Lung (tissue), 12 donors: ENCODE measurements around the gene FYN. TPM values are rescaled to one million over a fixed set of nuclear protein-coding genes. Genes with fewer than 3 reads are reported as not detected.

ENCODE experiments used
- ATAC-seq: fragments of 200-7000 bp; cut with Tn5 transposase; one replicate; pipeline ENCODE4 v1.9.1; 2020; ENCODE audit warnings: moderate number of reproducible peaks; ENCODE audit not compliant: insufficient read depth, low FRiP score
- DNase-seq, 3 donors: peaks; one replicate each; pipeline ENCODE4 v3.0.0-alpha.2; 2013 to 2017
- H3K27ac ChIP-seq, 2 donors: one replicate each; pipeline ENCODE4 v1.5.1; 2013; ENCODE audit warnings: mild to moderate bottlenecking in 2 of 2, moderate library complexity in 2 of 2, control low read depth in 1 of 2, inconsistent platforms in 1 of 2, low read depth in 1 of 2, low read length in 1 of 2
- H3K27me3 ChIP-seq, 3 donors: one replicate each; pipeline ENCODE4 v1.5.1; 2013; ENCODE audit warnings: low read length in 2 of 3; ENCODE audit not compliant: control insufficient read depth in 3 of 3, insufficient read depth in 3 of 3
- H3K36me3 ChIP-seq, 4 donors: one replicate each; pipeline ENCODE4 v1.5.1; 2013; ENCODE audit warnings: low read length in 4 of 4, mild to moderate bottlenecking in 1 of 4, moderate library complexity in 1 of 4; ENCODE audit not compliant: control insufficient read depth in 4 of 4, insufficient read depth in 4 of 4
- H3K4me1 ChIP-seq, 5 donors: one replicate each; pipeline ENCODE4 v1.5.1; 2013; ENCODE audit warnings: low read length in 5 of 5, mild to moderate bottlenecking in 2 of 5, moderate library complexity in 1 of 5; ENCODE audit not compliant: control insufficient read depth in 5 of 5, insufficient read depth in 5 of 5
- H3K4me3 ChIP-seq: one replicate; pipeline ENCODE4 v1.5.1; 2013; ENCODE audit warnings: mild to moderate bottlenecking, control low read depth, moderate library complexity
- H3K9ac ChIP-seq, 2 donors: one replicate each; pipeline ENCODE4 v1.5.1; 2013; ENCODE audit warnings: low read length in 2 of 2, control low read depth in 1 of 2; ENCODE audit not compliant: insufficient read depth in 1 of 2
- H3K9me3 ChIP-seq, 4 donors: one replicate each; pipeline ENCODE4 v1.5.1; 2013; ENCODE audit warnings: low read length in 3 of 4, mild to moderate bottlenecking in 1 of 4, moderate library complexity in 1 of 4; ENCODE audit not compliant: control insufficient read depth in 4 of 4, insufficient read depth in 3 of 4
- WGBS, 2 donors: extraction: QIAGEN DNeasy Blood & Tissue Kit; methylation state at CpG; one replicate each; pipeline ENCODE4 v1.1.7; 2013; 5-methylcytosine and 5-hydroxymethylcytosine counted together
- polyA plus RNA-seq, 2 donors: library from polyadenylated mRNA; stranded (reverse); fragments of 200-250 nt; gene quantifications; one replicate each; pipeline ENCODE4 v1.2.1, GENCODE V29; 2013
- total RNA-seq, 2 donors: library from RNA; depleted of rRNA in 1 of 2; stranded (reverse); fragments of >200 nt in 1 of 2; gene quantifications; one replicate each; pipeline ENCODE4 v1.2.1, GENCODE V29; 2014 to 2021
- TF ChIP-seq, protein P1 (sequence below): IDR thresholded peaks from 2 replicates; pipeline ENCODE4 v1.5.1; 2012; ENCODE audit warnings: mild to moderate bottlenecking; ENCODE audit errors: control extremely low read depth, extremely low read depth
- donor health status: control.
- donor health status: control.
- donor health status: Bipolar disorder and iron deficiency.
- donor health status: healthy.
- donor health status: DM: yes; HTN: yes; CAD: no.

The FYN gene
- total and polyA plus RNA-seq, 4 donors: 27.3 to 157 (median 71.0) TPM

DNA sequence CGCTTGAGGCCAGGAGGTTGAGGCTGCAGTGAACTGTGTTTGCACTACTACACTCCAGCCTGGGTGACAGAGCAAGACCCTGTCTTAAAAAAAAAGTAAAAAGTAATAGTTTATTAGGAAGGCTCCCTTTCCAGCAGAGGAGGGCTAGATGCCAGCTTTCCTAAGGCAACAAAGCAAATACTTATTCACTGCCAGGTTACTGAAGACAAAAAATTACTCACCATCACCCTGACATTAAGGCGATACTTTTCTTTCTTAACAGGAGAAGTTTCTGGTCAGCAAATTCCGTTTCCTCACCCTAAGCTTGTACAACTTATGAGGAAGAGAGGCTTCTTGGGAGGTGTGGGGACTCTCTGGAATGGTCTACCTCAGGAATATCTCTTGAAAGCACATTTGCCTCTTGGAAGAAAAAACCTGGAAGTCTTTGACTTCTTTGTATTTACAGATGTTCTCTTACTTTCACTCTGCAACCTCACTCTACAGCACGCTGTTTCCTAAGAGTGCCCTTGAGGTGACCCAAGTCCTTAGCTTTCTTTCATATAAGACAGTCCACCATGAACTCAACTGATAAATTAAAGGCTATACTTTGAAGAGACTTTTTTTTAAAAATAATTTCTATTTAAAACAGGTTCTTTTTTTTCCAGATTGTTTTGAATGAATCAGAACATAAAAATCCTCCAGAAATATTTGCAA, 214.6 kb downstream of the FYN start:
- Histone ChIP-seq H3K27ac (no peak overlapping the region), H3K27me3 (no peaks in the 10 kb centered on the region), H3K9ac (no peak overlapping the region), H3K4me3 (no peak overlapping the region), H3K36me3 (no peaks in the 10 kb centered on the region), H3K4me1 (peaks cover 4 to 23% (median 19%) of the 10 kb centered on the region in 5 donors), H3K9me3 (no peaks in the 10 kb centered on the region)
- DNase-seq (peak in 1 of 3 donors; percentile 37), ATAC-seq (peak; percentile 12)
- WGBS, 2 donors: 72 to 77% methylated on average over 4 of the region's 4 CpGs
- TF ChIP-seq, protein P1, sequence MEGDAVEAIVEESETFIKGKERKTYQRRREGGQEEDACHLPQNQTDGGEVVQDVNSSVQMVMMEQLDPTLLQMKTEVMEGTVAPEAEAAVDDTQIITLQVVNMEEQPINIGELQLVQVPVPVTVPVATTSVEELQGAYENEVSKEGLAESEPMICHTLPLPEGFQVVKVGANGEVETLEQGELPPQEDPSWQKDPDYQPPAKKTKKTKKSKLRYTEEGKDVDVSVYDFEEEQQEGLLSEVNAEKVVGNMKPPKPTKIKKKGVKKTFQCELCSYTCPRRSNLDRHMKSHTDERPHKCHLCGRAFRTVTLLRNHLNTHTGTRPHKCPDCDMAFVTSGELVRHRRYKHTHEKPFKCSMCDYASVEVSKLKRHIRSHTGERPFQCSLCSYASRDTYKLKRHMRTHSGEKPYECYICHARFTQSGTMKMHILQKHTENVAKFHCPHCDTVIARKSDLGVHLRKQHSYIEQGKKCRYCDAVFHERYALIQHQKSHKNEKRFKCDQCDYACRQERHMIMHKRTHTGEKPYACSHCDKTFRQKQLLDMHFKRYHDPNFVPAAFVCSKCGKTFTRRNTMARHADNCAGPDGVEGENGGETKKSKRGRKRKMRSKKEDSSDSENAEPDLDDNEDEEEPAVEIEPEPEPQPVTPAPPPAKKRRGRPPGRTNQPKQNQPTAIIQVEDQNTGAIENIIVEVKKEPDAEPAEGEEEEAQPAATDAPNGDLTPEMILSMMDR: no peak

DNA sequence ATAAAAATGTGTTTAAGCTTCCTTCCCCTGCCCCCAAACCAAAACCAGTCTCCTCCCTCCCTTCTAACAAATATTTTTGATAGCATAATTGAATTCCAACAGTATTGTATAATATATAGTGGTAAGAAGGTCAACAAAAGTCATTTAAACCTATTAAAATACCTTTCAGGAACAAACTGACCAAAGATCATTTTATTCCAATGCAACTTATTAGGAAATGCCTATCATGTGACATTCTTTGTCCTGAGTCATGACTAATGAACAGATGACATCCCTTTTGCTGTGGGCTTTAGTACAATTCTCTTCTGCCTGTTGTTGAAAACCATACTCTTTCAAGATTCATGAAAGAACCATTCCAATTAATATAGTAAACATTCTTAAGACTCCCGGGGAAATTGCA, 216.1 kb downstream of the FYN start:
- Histone ChIP-seq H3K9ac (no peak overlapping the region), H3K9me3 (no peaks in the 10 kb centered on the region), H3K27ac (no peak overlapping the region), H3K4me3 (no peak overlapping the region), H3K27me3 (no peaks in the 10 kb centered on the region), H3K4me1 (peaks cover 3 to 8% (median 7%) of the 10 kb centered on the region in 5 donors), H3K36me3 (no peaks in the 10 kb centered on the region)
- no peak for ATAC-seq
- peak in 1 of 3 donors; percentile 7 for DNase-seq
- TF ChIP-seq, protein P1: no peak
- WGBS, 2 donors: 55 to 81% methylated on average over 1 of the region's 1 CpG

DNA sequence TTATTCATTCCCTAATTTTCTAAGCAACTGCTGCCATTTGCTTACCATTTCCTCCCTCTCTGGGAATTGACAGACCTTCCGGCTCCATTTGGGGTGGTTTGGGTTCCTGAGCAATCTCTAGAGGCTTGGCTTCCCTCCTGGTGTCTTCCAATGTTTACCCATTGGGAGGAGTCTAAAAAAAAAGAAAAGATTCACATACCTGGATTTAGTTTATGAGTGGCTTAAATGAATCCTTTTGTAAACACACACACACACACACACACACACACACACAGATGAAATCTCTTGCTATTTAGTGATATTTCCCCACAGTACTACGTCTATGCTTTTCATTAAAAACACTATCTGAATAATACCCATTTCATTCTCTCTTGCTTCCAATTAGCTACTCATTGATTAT, 219.3 kb downstream of the FYN start:
- TF ChIP-seq, protein P1: no peak
- H3K9me3 ChIP-seq: no peaks in the 10 kb centered on the region
- no peak overlapping the region for H3K4me3 ChIP-seq
- DNase-seq (no peak), ATAC-seq (no peak)
- H3K27me3 ChIP-seq: no peaks in the 10 kb centered on the region
- peaks cover 0 to 4% (median 0%) of the 10 kb centered on the region in 5 donors for H3K4me1 ChIP-seq
- WGBS, 2 donors: 70 to 77% methylated on average over 2 of the region's 2 CpGs
- H3K9ac ChIP-seq: no peak overlapping the region
- H3K36me3 ChIP-seq: no peaks in the 10 kb centered on the region
- no peak overlapping the region for H3K27ac ChIP-seq
